K562 (cell line): ENCODE results near the gene CCDC32. TPM values are rescaled to one million over a fixed set of nuclear protein-coding genes. Genes with fewer than 3 reads are reported as not detected.

Source experiments
- ARHGAP35 ChIP-seq: fragments of 450-650 bp; IDR thresholded peaks from 2 replicates; pipeline ENCODE4 v1.6.1; 2018; ENCODE audit not compliant: partially characterized antibody
- ATF7 ChIP-seq: fragments of 450-650 bp; IDR thresholded peaks from 2 replicates; pipeline ENCODE4 v1.7.1; 2014; ENCODE audit warnings: mild to moderate bottlenecking, moderate library complexity
- BRD9 ChIP-seq: fragments of 450-650 bp; IDR thresholded peaks from 2 replicates; pipeline ENCODE4 v1.6.1; 2018; ENCODE audit warnings: low read depth; ENCODE audit not compliant: partially characterized antibody
- CHD1 ChIP-seq: fragments of 200-600 bp; sonication (generic); IDR thresholded peaks from one replicate; pipeline ENCODE4 v1.6.1; 2012; ENCODE audit warnings: mild to moderate bottlenecking, moderate library complexity, low read length, inconsistent platforms
- ETV1 ChIP-seq: fragments of 450-650 bp; conservative IDR thresholded peaks from 2 replicates; pipeline ENCODE4 v1.6.1; 2016; ENCODE audit warnings: missing genetic modification characterization, control low read depth, low read depth, missing compliant biosample characterization
- EZH2 ChIP-seq: IDR thresholded peaks from 2 replicates; pipeline ENCODE4 v1.6.1; 2012; ENCODE audit warnings: low read depth, mild to moderate bottlenecking, inconsistent platforms, low read length, borderline replicate concordance
- FOXJ3 ChIP-seq: sonication (generic); formaldehyde crosslinking; IDR thresholded peaks from 2 replicates; pipeline ENCODE4 v1.4.0; 2020; ENCODE audit warnings: mild to moderate bottlenecking, missing genetic modification reagents
- KAT8 ChIP-seq: fragments of 450-650 bp; IDR thresholded peaks from 2 replicates; pipeline ENCODE4 v1.6.1; 2016; ENCODE audit warnings: low read depth, mild to moderate bottlenecking
- KDM5B ChIP-seq: fragments of 200-600 bp; sonication (generic); IDR thresholded peaks from 2 replicates; pipeline ENCODE4 v1.6.1; 2012; ENCODE audit warnings: low read depth, mild to moderate bottlenecking, moderate library complexity, low read length, control low read depth, inconsistent platforms; ENCODE audit not compliant: insufficient replicate concordance
- MAFG ChIP-seq: fragments of 450-650 bp; conservative IDR thresholded peaks from 2 replicates; pipeline ENCODE4 v1.6.1; 2016; ENCODE audit warnings: missing genetic modification characterization, missing compliant biosample characterization
- MIER1 ChIP-seq: fragments of 450-650 bp; IDR thresholded peaks from 2 replicates; pipeline ENCODE4 v1.6.1; 2016; ENCODE audit warnings: antibody characterized with exemption, mild to moderate bottlenecking, low read depth
- NFATC3 ChIP-seq: fragments of 450-650 bp; IDR thresholded peaks from 2 replicates; pipeline ENCODE4 v1.6.1; 2017; ENCODE audit warnings: mild to moderate bottlenecking
- PRMT5 ChIP-seq: sonication (generic); formaldehyde crosslinking; IDR thresholded peaks from 2 replicates; pipeline ENCODE4 v1.5.0; 2020; ENCODE audit warnings: missing genetic modification reagents
- PTBP1 ChIP-seq: fragments of 200-400 bp; formaldehyde crosslinking; IDR thresholded peaks from 2 replicates; pipeline ENCODE4 v1.6.1; 2017; ENCODE audit warnings: low read depth, low read length
- RBFOX2 ChIP-seq: fragments of 200-400 bp; formaldehyde crosslinking; IDR thresholded peaks from 2 replicates; pipeline ENCODE4 v1.6.1; 2017; ENCODE audit warnings: low read depth, mild to moderate bottlenecking, low read length, moderate library complexity
- RFX5 ChIP-seq: IDR thresholded peaks from 2 replicates; pipeline ENCODE4 v1.6.1; 2011; ENCODE audit warnings: low read depth, mild to moderate bottlenecking, improper control_type of control experiment, low read length
- SAFB2 ChIP-seq: fragments of 200-400 bp; formaldehyde crosslinking; IDR thresholded peaks from 2 replicates; pipeline ENCODE4 v1.6.1; 2018; ENCODE audit warnings: borderline replicate concordance, low read length, low read depth, moderate library complexity; ENCODE audit not compliant: severe bottlenecking
- SRSF1 ChIP-seq: fragments of 200-400 bp; formaldehyde crosslinking; IDR thresholded peaks from 2 replicates; pipeline ENCODE4 v1.6.1; 2017; ENCODE audit warnings: mild to moderate bottlenecking, low read depth, low read length, moderate library complexity
- THRA ChIP-seq: fragments of 450-650 bp; IDR thresholded peaks from 2 replicates; pipeline ENCODE4 v1.6.1; 2017; ENCODE audit warnings: mild to moderate bottlenecking, moderate library complexity
- ZBTB34 ChIP-seq: fragments of 250-450 bp; sonication (Bioruptor Pico); IDR thresholded peaks from 2 replicates; pipeline ENCODE4 v1.8.0; 2021; ENCODE audit warnings: mild to moderate bottlenecking, moderate library complexity
- ZNF146 ChIP-seq: IDR thresholded peaks from one replicate; pipeline ENCODE4 v1.6.1; 2018; ENCODE audit warnings: missing compliant biosample characterization; ENCODE audit not compliant: unreplicated experiment
- ZNF280B ChIP-seq: fragments of 250-450 bp; sonication (Bioruptor Pico); IDR thresholded peaks from 2 replicates; pipeline ENCODE4 v1.5.1; 2021; ENCODE audit warnings: mild to moderate bottlenecking
- ZNF324 ChIP-seq: fragments of 250-450 bp; sonication (Bioruptor Pico); IDR thresholded peaks from 2 replicates; pipeline ENCODE4 v1.4.0; 2020; ENCODE audit warnings: mild to moderate bottlenecking
- ZNF395 ChIP-seq: fragments of 200-800 bp; sonication (Bioruptor generic); IDR thresholded peaks from 2 replicates; pipeline ENCODE4 v1.6.1; 2017; ENCODE audit warnings: missing genetic modification characterization, missing compliant biosample characterization
- ZNF696 ChIP-seq: fragments of 250-450 bp; sonication (Bioruptor Pico); conservative IDR thresholded peaks from 2 replicates; pipeline ENCODE4 v1.4.0; 2020; ENCODE audit warnings: mild to moderate bottlenecking, moderate library complexity
- polyA plus RNA-seq, 8 experiments: library from polyadenylated mRNA; depleted of rRNA in 4 of 8; stranded (reverse) in 5 of 8; unstranded in 3 of 8; fragments of >200 nt; fragmentation: Nextera tagmentation in 2 of 8; fragmentation: Illumina TruSeq in 1 of 8; extraction: Ambion mirVana in 2 of 8; extraction: Trizol in 1 of 8; gene quantifications; 2 replicates each; pipeline versions ENCODE4 v1.2.1 to v1.2.3, GENCODE V29; 2011 to 2014; ENCODE audit warnings: inconsistent platforms in 1 of 8, missing spikeins in 1 of 8
- total RNA-seq, 7 experiments: library from RNA; depleted of rRNA in 6 of 7; stranded (reverse); fragments of >200 nt in 6 of 7; fragmentation: Illumina TruSeq in 2 of 7; extraction: Trizol in 2 of 7; gene quantifications; 2 replicates each; pipeline versions ENCODE4 v1.2.1 to v1.2.3, GENCODE V29; 2011 to 2021; ENCODE audit warnings: low replicate concordance in 1 of 7

Gene CCDC32
- total and polyA plus RNA-seq, 9 of the 15 experiments (the other 6 are each of a cell fraction or from before 2014, with no cell fraction given), result 22.2 to 94.8 (median 37.1) TPM

GRCh38 chr15:40564591-40565332 lies at the start of gene CCDC32 (continued):
- TF ChIP-seq FOXJ3 (no peak), ZNF395 (no peak), CHD1 (no peak), NFATC3 (no peak), PTBP1 (no peak), ZNF146 (CRISPR knock-in tag) (no peak), RBFOX2 (peak; percentile 90), MAFG (no peak), ETV1 (tag) (peak; percentile 87), ZBTB34 (CRISPR knock-in tag) (no peak), ZNF280B (CRISPR knock-in tag) (no peak), THRA (no peak), ATF7 (peak; percentile 60), EZH2 (no peak), SRSF1 (no peak), BRD9 (no peak), KDM5B (peak; percentile 73), SAFB2 (no peak), ZNF696 (CRISPR knock-in tag) (no peak), PRMT5 (CRISPR knock-in tag) (no peak), ARHGAP35 (no peak), KAT8 (no peak), MIER1 (no peak), RFX5 (no peak), ZNF324 (CRISPR knock-in tag) (no peak)
